HepG2 (cell line): ENCODE measurements around the gene CARD16. TPM values are rescaled to one million over a fixed set of nuclear protein-coding genes. Genes with fewer than 3 reads are reported as not detected.

Experiments
- BCLAF1 ChIP-seq: fragments of 450-650 bp; IDR thresholded peaks from 2 replicates; pipeline ENCODE4 v1.6.1; 2017; ENCODE audit warnings: mild to moderate bottlenecking
- CBX1 ChIP-seq: IDR thresholded peaks from one replicate; pipeline ENCODE4 v1.6.1; 2016; ENCODE audit warnings: antibody characterized with exemption, low read depth
- HOXA7 ChIP-seq: sonication (generic); formaldehyde crosslinking; IDR thresholded peaks from 2 replicates; pipeline ENCODE4 v1.8.1; 2022; ENCODE audit warnings: mild to moderate bottlenecking, missing genetic modification reagents, moderate library complexity
- MYPOP ChIP-seq: sonication (generic); formaldehyde crosslinking; IDR thresholded peaks from 2 replicates; pipeline ENCODE4 v1.8.1; 2023; ENCODE audit warnings: mild to moderate bottlenecking, moderate library complexity, missing genetic modification reagents
- NR3C1 ChIP-seq: sonication (generic); formaldehyde crosslinking; IDR thresholded peaks from 2 replicates; pipeline ENCODE4 v1.4.0; 2020; ENCODE audit warnings: missing genetic modification reagents
- PHB2 ChIP-seq: fragments of 450-650 bp; IDR thresholded peaks from 2 replicates; pipeline ENCODE4 v1.6.1; 2018; ENCODE audit not compliant: partially characterized antibody
- RNF2 ChIP-seq: fragments of 450-650 bp; conservative IDR thresholded peaks from 2 replicates; pipeline ENCODE4 v1.6.1; 2016; ENCODE audit warnings: low read depth
- SIX1 ChIP-seq: sonication (generic); formaldehyde crosslinking; IDR thresholded peaks from 2 replicates; pipeline ENCODE4 v1.4.0; 2020; ENCODE audit warnings: missing genetic modification reagents, borderline replicate concordance
- SMARCE1 ChIP-seq: fragments of 450-650 bp; IDR thresholded peaks from 2 replicates; pipeline ENCODE4 v1.6.1; 2017; ENCODE audit warnings: borderline replicate concordance
- SRF ChIP-seq: IDR thresholded peaks from 2 replicates; pipeline ENCODE4 v1.6.1; 2011; ENCODE audit warnings: mild to moderate bottlenecking, low read depth, low read length, moderate library complexity
- TGIF2 ChIP-seq: IDR thresholded peaks from 2 replicates; pipeline ENCODE4 v1.6.1; 2016; ENCODE audit warnings: control low read depth, missing compliant biosample characterization
- THAP11 ChIP-seq: IDR thresholded peaks from 2 replicates; pipeline ENCODE4 v1.6.1; 2016; ENCODE audit warnings: missing biosample characterization, missing genetic modification reagents
- ZBTB26 ChIP-seq: IDR thresholded peaks from 2 replicates; pipeline ENCODE4 v1.6.1; 2016; ENCODE audit warnings: missing compliant biosample characterization, missing genetic modification reagents, borderline replicate concordance
- ZBTB49 ChIP-seq: sonication (generic); formaldehyde crosslinking; IDR thresholded peaks from 2 replicates; pipeline ENCODE4 v1.4.0; 2020; ENCODE audit warnings: missing genetic modification reagents, borderline replicate concordance
- ZEB1 ChIP-seq: IDR thresholded peaks from 2 replicates; pipeline ENCODE4 v1.6.1; 2012; ENCODE audit warnings: mild to moderate bottlenecking, low read depth, inconsistent platforms; ENCODE audit not compliant: insufficient replicate concordance
- ZFP37 ChIP-seq: sonication (generic); formaldehyde crosslinking; IDR thresholded peaks from 2 replicates; pipeline ENCODE4 v1.4.0; 2020; ENCODE audit warnings: missing genetic modification reagents, borderline replicate concordance
- ZNF12 ChIP-seq: sonication (generic); formaldehyde crosslinking; IDR thresholded peaks from 2 replicates; pipeline ENCODE4 v1.5.0; 2020; ENCODE audit warnings: missing genetic modification reagents
- ZNF275 ChIP-seq: sonication (generic); formaldehyde crosslinking; IDR thresholded peaks from 2 replicates; pipeline ENCODE4 v1.8.0; 2022; ENCODE audit warnings: missing genetic modification reagents, mild to moderate bottlenecking, inconsistent platforms, borderline replicate concordance
- ZNF333 ChIP-seq: sonication (generic); formaldehyde crosslinking; IDR thresholded peaks from 2 replicates; pipeline ENCODE4 v1.4.0; 2020; ENCODE audit warnings: mild to moderate bottlenecking, missing genetic modification reagents, borderline replicate concordance
- ZNF589 ChIP-seq: sonication (generic); formaldehyde crosslinking; conservative IDR thresholded peaks from 2 replicates; pipeline ENCODE4 v1.8.0; 2022; ENCODE audit warnings: mild to moderate bottlenecking, moderate library complexity, missing genetic modification reagents
- ZNF782 ChIP-seq: sonication (generic); formaldehyde crosslinking; IDR thresholded peaks from 2 replicates; pipeline ENCODE4 v1.4.0; 2020; ENCODE audit warnings: missing genetic modification reagents, mild to moderate bottlenecking, borderline replicate concordance
- ZSCAN9 ChIP-seq: IDR thresholded peaks from 2 replicates; pipeline ENCODE4 v1.6.1; 2016; ENCODE audit warnings: borderline replicate concordance
- polyA plus RNA-seq, 8 experiments: library from polyadenylated mRNA; depleted of rRNA in 3 of 8; stranded (reverse) in 7 of 8; unstranded in 1 of 8; fragments of >200 nt; fragmentation: Illumina TruSeq in 4 of 8; extraction: Trizol in 4 of 8; gene quantifications; 2 replicates each; pipeline versions ENCODE4 v1.2.1 to v1.2.3, GENCODE V29; 2011 to 2016; ENCODE audit warnings: low read depth in 4 of 8, missing spikeins in 1 of 8, mixed read lengths in 1 of 8; ENCODE audit not compliant: insufficient read depth in 1 of 8
- total RNA-seq, 5 experiments: library from RNA; depleted of rRNA; stranded (reverse); fragments of >200 nt; fragmentation: Illumina TruSeq; extraction: Trizol; gene quantifications; 2 replicates each; pipeline ENCODE4 v1.2.3, GENCODE V29; 2016; ENCODE audit warnings: low read depth in 1 of 5

Gene CARD16
- total and polyA plus RNA-seq, 2 of the 13 experiments (the other 11 are each of a cell fraction or from before 2014, with no cell fraction given): 0.34 TPM; not detected in 1

- no peak for TF ChIP-seq ZBTB49 (CRISPR knock-in tag)
- TF ChIP-seq ZNF275 (CRISPR knock-in tag): no peak
- no peak for TF ChIP-seq ZNF589 (CRISPR knock-in tag)
- no peak for TF ChIP-seq ZBTB26 (CRISPR knock-in tag)
- TF ChIP-seq RNF2: no peak
- no peak for TF ChIP-seq SMARCE1
- TF ChIP-seq BCLAF1: no peak
- TF ChIP-seq ZNF333 (CRISPR knock-in tag): no peak
- no peak for TF ChIP-seq NR3C1
- TF ChIP-seq ZEB1: no peak
- TF ChIP-seq TGIF2 (CRISPR knock-in tag): no peak
- peak; percentile 10; the same call in 1 of the 2 replicates for TF ChIP-seq THAP11 (CRISPR knock-in tag)
- TF ChIP-seq PHB2: no peak
- TF ChIP-seq MYPOP (CRISPR knock-in tag): no peak; the same call in 1 of the 2 replicates
- TF ChIP-seq ZSCAN9: peak; percentile 26; the same call in 1 of the 2 replicates
- TF ChIP-seq HOXA7: no peak
- 0 out of 2 replicates have a peak, but pooled peaks have one; percentile 19 for TF ChIP-seq SRF
- peak; percentile 47; the same call in 1 of the 2 replicates for TF ChIP-seq ZNF12
- TF ChIP-seq SIX1 (CRISPR knock-in tag): peak; percentile 98
- no peak for TF ChIP-seq ZFP37 (CRISPR knock-in tag)
- TF ChIP-seq CBX1: no peak
- TF ChIP-seq ZNF782 (CRISPR knock-in tag): no peak
Observed at GRCh38 chr11:104995001-104995408, 50.1 kb downstream of the CARD16 start (continued).
